Activated naive CD4-positive, alpha-beta T cell treated with anti-CD3 and anti-CD28 coated beads, Interleukin-2, amount 50 U/mL, for 16 hours (primary cell): ENCODE results near the gene LGI2.
"Not testable (repeated sequence)": the region's sequence is repeated elsewhere in the genome, so short reads cannot be mapped to it uniquely, and the experiment has no call there.

Experiments used
- DNase-seq: peaks from one replicate; pipeline ENCODE4 v3.0.0-alpha.2; 2020

Gene LGI2

GRCh38 chr4:25030277-25031076, at the start of gene LGI2:
Gene LGI2 (minus strand): TSS chr4:25030946. CDS start chr4:25030693, 253 bp downstream.
- no peak for DNase-seq

DNA sequence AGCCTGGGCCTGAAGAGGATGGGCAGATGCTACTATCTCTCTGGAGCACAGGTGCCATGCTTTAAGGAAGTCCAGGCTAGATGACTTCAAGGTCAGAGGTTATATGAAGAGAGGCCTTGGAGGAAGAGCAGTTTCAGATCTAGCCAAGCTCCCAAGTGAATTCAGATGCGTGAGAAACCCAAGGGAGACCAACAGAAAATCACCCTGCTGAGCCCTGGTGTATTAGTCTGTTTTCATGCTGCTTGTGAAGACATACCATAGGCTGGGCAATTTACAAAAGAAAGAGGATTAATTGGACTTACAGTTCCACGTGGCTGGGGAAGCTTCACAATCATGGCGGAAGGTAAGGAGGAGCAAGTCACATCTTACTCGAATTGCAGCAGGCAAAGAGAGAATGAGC, 47.8 kb upstream of the LGI2 start:
- no peak for DNase-seq

GRCh38 chr4:25076625-25077398, 46.1 kb upstream of the LGI2 start:
- DNase-seq: no peak

GRCh38 chr4:25075851-25076250, 45.1 kb upstream of the LGI2 start:
- DNase-seq: no peak

- no peak for DNase-seq
These were observed 44.4 kb upstream of the LGI2 start for GRCh38 chr4:25075129-25075528.

GRCh38 chr4:25070545-25070944, 39.8 kb upstream of the LGI2 start:
- no peak for DNase-seq

DNA sequence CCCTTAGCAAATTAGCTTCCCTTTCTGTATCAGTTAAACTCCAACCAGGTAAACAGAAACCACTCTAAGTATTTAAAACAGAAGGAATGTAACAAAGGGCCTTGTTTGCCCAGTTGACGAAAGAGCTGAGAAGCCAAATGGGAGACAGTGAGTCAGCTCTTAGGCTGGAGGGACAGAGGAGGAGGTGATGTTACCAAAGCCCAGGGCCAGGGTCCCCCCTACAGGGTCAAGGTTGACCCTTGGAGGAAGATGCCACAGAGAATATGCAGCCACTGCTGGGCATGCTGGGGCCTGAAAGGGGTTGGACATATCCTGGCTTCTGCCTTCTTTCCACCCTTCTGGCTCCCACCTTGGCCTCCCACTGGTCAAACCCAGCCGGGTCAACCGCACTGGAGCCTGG, 38.3 kb upstream of the LGI2 start:
- DNase-seq: no peak

- no peak for DNase-seq
These were observed 37.6 kb upstream of the LGI2 start for GRCh38 chr4:25068386-25068785.

DNA sequence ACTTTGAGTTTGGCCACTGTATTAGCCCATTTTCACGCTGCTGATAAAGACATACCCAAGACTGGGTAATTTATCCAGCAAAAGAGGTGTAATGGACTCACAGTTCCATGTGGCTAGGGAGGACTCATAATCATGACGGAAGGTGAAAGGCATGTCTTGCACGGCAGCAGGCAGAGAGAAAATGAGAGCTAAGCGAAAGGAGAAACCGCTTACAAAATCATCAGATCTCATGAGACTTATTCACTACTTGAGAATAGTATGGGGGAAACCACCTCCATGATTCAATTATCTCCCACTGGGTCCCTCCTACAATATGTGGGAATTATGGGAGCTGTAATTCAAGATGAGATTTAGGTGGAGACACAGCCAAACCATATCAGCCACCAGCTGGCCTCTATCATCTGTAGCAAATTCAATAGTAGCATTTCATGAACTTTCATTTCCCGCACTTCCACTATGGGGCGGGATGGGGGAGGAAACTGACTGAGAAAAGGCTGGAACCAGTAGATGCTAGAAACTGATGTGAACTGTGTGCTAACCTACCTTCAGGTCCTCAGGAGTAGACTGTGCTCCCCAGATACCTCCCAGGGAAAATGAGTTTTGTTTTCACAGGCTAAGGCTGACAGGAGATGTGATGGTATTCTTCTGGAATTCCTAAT, 35.3 kb upstream of the LGI2 start:
- no peak for DNase-seq

- DNase-seq: no peak
These were observed 34.7 kb upstream of the LGI2 start for GRCh38 chr4:25065431-25065858.

GRCh38 chr4:25064447-25064846, 33.7 kb upstream of the LGI2 start:
- DNase-seq: not testable (repeated sequence)

DNA sequence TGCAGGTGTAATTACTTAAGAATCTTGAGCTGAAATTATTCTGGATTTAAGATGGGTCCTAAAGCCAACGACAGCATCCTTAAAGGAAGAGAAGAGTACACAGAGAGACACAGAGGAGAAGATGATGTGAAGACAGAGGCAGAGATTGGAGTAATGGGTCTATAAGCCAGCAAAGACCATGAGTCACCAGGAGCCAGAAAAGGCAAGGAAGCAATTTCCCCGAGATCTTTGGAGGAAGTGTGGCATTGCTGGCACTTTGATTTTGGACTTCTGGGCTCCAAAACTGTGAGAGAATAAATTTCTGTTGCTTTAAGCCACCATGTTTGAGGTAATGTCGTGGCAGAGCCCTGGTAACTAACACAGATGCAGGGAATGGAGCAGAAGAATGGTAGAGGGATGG, 32.4 kb upstream of the LGI2 start:
- DNase-seq: no peak

DNA sequence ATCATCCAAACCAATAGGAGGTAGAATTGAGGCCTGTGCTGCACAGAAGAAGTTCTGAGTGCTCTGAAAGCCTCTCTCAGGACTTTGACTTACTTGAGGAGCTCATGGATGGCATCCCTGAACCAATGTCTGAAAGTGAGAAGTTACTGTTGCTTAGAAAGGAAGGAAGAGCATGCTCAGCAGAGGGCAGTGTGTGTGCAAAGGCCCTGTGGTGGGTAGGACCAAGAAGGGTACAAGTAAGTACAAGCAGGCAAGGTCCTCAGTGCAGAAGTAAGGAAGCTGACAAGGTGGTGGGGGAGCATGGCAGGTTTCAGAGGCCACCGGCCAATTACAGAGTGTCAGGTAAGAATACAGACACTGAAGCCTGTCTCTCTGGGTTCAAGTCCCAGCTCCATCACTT, 31.4 kb upstream of the LGI2 start:
- DNase-seq: no peak

- no peak for DNase-seq
These were observed 30.9 kb upstream of the LGI2 start for GRCh38 chr4:25061602-25062001.

DNA sequence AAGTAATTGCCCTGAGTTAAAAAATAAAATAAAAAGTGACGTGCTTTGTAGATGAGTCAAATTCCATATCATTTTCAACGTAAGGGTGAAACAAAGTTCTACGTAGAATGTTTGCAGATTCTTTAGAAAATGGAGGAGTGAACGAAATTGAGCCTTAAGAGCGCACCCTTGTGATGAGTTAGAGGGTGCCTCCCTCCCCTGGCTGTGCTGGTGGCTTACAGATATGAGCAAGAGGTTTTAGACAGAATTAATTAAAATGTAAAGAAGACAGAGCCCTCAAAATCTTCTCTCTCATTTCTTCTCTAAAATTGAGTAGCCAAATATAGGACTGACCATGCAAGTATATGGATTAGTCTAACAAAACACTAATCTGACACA, 30.2 kb upstream of the LGI2 start:
- DNase-seq: no peak

GRCh38 chr4:25060241-25060962, 29.7 kb upstream of the LGI2 start:
- no peak for DNase-seq

- DNase-seq: no peak
These were observed 29.0 kb upstream of the LGI2 start for GRCh38 chr4:25059791-25060190.

DNA sequence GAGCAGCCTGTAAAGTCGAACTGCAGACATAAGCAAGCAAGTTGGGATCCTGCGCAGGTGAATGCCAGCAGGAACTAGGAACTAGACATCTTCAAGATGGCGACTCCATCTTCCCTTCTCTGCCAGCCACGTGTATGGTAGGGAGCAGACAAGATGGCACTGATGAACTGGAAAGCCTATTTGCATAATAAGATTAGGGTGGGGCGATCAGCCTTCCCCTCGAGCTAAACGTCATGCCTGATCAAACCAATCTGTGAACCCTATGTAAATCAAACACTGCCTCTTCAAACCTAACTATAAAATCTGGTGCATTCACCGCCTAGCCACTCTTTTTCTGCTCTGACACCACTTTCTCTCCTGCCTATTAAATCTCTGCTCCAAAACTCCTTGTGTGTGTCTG, 28.1 kb upstream of the LGI2 start:
- DNase-seq: no peak

DNA sequence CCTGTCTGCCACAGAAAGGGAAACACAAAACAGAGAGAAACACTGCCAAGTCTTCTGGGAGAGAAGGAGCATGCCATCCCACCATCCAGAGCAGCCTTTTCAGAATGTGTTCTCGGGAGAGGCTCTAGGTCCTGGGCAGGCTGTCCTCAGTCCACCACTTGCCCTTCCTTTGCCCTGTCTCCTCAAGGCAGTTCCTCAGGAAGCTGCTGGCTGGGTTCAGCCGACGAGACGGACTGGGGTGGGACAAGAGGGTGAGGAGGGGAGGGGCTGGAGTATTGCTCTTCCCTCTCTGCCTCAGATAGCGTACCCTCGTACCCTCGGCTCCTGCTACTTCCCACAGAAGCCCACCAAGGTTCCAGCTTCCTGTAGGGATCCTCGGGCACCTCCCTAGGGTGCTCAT, 26.6 kb upstream of the LGI2 start:
- DNase-seq: no peak

DNA sequence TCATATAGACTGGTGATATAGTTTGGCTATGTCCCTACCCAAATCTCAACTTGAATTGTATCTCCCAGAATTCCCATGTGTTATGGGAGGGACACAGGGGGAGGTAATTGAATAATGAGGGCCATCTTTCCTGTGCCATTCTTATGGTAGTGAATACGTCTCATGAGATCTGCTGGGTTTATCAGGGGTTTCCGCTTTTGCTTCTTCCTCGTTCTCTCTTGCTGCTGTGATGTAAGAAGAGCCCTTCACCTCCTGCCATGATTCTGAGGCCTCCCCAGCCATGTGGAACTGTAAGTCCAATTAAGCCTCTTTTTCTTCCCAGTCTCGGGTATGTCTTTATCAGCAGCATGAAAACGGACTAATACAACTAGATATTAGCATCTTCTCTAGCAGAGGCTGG, 21.3 kb upstream of the LGI2 start:
- not testable (repeated sequence) for DNase-seq

DNA sequence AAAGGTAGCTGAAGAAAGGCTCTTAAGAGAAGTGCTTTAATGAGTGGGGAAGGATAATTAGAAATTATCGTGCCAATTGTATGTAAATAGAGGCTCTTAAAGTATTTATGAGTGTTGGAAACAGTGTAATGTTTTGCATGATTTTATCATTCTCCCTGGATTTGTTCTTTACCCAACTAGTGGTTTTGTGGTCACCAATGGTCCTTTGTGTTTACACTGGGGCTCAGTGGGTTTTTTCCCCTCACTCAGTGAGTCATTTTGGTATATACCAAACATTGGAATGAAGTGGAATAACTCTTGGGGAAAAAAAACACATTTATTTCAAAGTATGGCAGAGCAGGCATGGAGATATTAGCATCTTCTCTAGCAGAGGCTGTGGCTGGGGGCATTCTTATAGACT, 20.8 kb upstream of the LGI2 start:
- DNase-seq: no peak

- no peak for DNase-seq
These were observed 19.8 kb upstream of the LGI2 start for GRCh38 chr4:25050370-25051078.

DNA sequence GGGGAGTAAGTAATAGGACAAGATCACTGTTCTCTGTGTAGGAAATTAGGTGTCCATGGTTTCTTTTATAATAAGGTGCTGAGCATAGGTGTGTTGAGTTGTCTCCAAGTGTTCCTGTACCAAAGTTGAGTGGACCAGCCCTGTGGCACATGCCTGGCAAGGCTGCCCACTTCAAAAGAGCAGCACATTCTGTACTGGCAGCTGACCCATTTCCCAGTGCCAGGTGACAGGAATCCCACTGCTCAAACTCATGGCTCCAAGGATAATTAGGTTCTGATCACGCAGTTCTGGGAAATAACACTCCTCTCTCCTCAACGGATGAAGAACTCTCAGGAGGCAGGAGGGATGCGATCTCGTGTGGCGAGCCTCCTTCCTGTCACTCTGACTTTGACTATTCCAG, 12.8 kb upstream of the LGI2 start:
- DNase-seq: no peak
